Measurements from ENCODE around the gene CEP78.

Gene CEP78

GRCh38 chr9:78304357-78304756 lies 68.5 kb downstream of the CEP78 start:
- DNase-seq (ENCODE audit: low read depth) = no peak
- H3K4me3 ChIP-seq (ENCODE audit: control insufficient read depth, low read depth, low read length) = no peak overlapping the region
- no peak for TF ChIP-seq CTCF (conservative IDR thresholded peaks at IDR 0.05; ENCODE audit: control insufficient read depth, insufficient read depth, low read depth, low read length)

DNA sequence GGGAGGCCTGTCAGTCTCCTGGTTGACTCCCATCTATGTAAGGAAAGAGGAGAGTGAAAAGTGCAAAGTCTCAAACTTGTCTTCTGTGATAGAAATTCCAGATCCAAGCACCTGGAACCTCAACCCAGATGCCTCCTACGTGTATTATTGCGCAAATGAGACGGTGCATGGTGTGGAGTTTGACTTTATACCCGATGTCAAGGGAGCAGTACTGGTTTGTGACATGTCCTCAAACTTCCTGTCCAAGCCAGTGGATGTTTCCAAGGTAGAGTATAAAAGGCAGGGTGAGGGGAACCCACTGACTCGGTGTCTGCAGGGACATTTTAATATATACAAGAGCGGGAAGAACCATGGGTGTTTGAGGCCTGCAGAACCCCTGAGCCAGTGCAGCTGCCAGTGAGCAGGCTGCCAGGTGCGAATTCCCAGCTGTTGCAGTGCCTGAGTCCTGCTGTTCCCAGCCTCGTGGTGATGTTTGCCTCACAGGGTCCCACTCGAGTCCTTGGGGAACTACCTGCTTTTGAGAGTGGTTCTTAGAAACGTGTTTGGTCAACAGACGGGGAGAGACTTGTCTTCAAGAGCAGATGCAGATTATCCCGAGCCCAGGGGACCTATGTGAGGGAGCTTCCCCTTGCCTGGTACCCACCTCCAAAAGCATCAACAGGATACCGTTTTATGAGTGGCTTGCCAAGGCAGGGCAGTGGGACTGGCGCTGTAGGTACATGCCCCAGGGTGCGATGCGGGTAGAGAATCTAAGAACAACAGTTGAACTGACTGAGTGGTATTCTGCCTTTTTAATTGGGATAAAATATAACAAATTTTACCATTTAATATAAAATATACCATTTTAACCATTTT lies 70.6 kb downstream of the CEP78 start:
- no peak for DNase-seq (ENCODE audit: low read depth)
- TF ChIP-seq CTCF (conservative IDR thresholded peaks at IDR 0.05; ENCODE audit: control insufficient read depth, insufficient read depth, low read depth, low read length) = no peak
- H3K4me3 ChIP-seq (ENCODE audit: control insufficient read depth, low read depth, low read length) = no peak overlapping the region

DNA sequence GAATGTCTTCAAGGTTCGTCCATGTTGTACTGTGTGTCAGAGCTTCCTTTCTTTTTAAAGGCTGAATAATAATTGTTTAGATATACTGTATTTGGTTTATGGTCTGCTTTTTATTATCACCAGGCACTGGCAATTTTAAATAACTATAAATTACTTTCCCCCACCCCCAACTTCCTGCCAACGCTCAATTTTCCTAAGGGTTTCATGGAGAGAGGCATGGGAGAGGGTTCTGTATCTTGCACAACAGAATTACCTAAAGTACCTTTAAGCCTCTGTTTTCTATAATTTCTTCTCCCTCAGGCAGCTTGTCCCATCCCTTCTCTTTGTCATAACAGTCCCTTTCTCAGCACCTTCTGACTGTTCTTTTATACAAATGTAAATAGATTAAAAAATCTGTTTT lies 71.5 kb downstream of the CEP78 start:
- no peak for TF ChIP-seq CTCF (conservative IDR thresholded peaks at IDR 0.05; ENCODE audit: control insufficient read depth, insufficient read depth, low read depth, low read length)
- DNase-seq (ENCODE audit: low read depth) = no peak
- no peak overlapping the region for H3K4me3 ChIP-seq (ENCODE audit: control insufficient read depth, low read depth, low read length)

DNA sequence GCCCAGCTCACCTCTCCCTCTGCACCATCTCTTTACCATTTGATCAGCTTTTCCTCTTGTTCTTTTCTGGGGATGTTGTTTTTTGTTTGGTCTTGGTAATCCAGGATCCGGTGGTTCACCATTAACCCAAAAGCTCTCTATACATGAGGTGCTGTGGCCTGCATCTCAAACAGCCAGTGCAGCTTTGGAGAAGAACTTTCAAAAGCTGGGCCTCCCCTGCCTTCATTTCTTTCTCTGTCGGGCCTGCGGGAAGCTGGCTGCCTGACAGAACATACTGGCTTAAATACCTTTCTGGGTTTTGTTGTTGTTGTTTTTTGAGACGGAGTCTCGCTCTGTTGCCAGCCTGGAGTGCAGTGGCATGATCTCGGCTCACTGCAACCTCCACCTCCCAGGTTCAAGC lies 73.2 kb downstream of the CEP78 start:
- TF ChIP-seq CTCF (conservative IDR thresholded peaks at IDR 0.05; ENCODE audit: control insufficient read depth, insufficient read depth, low read depth, low read length) = no peak
- H3K4me3 ChIP-seq (ENCODE audit: control insufficient read depth, low read depth, low read length) = no peak overlapping the region
- DNase-seq (ENCODE audit: low read depth) = no peak

GRCh38 chr9:78311075-78311474 lies 75.2 kb downstream of the CEP78 start:
- no peak overlapping the region for H3K4me3 ChIP-seq (ENCODE audit: control insufficient read depth, low read depth, low read length)
- no peak for DNase-seq (ENCODE audit: low read depth)
- TF ChIP-seq CTCF (conservative IDR thresholded peaks at IDR 0.05; ENCODE audit: control insufficient read depth, insufficient read depth, low read depth, low read length) = no peak

DNA sequence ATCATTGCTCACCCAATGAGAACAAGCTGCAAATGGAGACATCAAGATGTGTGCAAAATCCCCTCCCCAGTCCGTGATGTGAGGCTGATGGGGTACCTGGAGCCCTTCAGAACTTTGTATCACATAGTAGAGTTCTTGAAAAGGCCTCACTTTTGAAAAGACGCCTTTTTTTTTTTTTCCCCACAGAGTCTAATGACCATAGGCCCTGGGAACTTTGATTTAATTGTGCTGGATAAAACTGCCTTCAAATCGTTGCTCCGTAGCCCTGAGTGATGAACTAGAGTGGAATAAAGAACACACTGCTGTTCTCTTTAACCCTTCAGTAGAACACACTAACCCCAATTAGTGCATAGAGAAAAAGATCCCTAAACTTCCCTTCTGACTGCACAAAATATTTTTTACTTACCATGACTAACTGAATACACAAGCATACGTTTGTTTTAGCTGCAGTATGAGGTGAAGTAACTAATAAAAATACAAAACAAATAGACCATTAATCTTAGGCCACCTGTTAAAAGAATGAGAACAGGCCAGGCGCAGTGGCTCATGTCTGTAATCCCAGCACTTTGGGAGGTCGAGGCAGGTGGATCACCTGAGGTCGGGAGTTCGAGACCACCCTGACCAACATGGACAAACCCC lies 76.1 kb downstream of the CEP78 start:
- no peak overlapping the region for H3K4me3 ChIP-seq (ENCODE audit: control insufficient read depth, low read depth, low read length)
- DNase-seq (ENCODE audit: low read depth) = no peak
- no peak for TF ChIP-seq CTCF (conservative IDR thresholded peaks at IDR 0.05; ENCODE audit: control insufficient read depth, insufficient read depth, low read depth, low read length)

All from fibroblast of mammary gland (primary cell).